HCT116 (cell line): ENCODE results near the gene ATG4D. TPM values are rescaled to one million over a fixed set of nuclear protein-coding genes. Genes with fewer than 3 reads are reported as not detected.

Experiments used
- ATAC-seq: fragments of 200-7000 bp; cut with Tn5 transposase; 2 replicates; pipeline ENCODE4 v1.9.1; 2020; ENCODE audit warnings: mild to moderate bottlenecking, moderate library complexity
- BruUV-seq: library from RNA; stranded (reverse); fragments of 400-500 nt; replicated peaks from 2 replicates; lab custom pipeline; 2021; lab: Mats Ljungman, UMichigan
- CTCF ChIA-PET: fragments of 300-600 bp; sonication (Branson Sonifier 250); formaldehyde crosslinking; loops from one replicate; lab custom pipeline; 2021; ENCODE audit warnings: antibody characterized with exemption; lab: Charles Lee
- POLR2A ChIA-PET: fragments of 300-600, 350-600 bp; sonication (Branson Sonifier 250); formaldehyde crosslinking; loops from one replicate; lab custom pipeline; 2021; ENCODE audit warnings: antibody characterized with exemption; lab: Charles Lee
- RAD21 ChIA-PET, 2 experiments: fragments of 300-600 bp; sonication (Branson Sonifier 250); formaldehyde crosslinking; loops; one replicate each; lab custom pipeline; 2023; ENCODE audit warnings: low total read pairs in 2 of 2; ENCODE audit not compliant: uncharacterized antibody in 2 of 2, unreplicated experiment in 2 of 2, low non-redundant PET in 1 of 2; lab: Charles Lee
- DNase-seq: peaks from one replicate; pipeline ENCODE4 v3.0.0-alpha.2; 2010; ENCODE audit warnings: low read depth, low spot score
- H2AFZ ChIP-seq: fragments of 200-600 bp; shearing (Covaris generic), sonication (generic); 2 replicates; pipeline ENCODE4 v1.6.1; 2017; ENCODE audit warnings: low read depth, mixed run types, mixed read lengths, antibody characterized with exemption, low read length; ENCODE audit not compliant: poor library complexity, severe bottlenecking
- H3K27ac ChIP-seq: 2 replicates; pipeline ENCODE4 v1.5.1; 2012; ENCODE audit warnings: low read depth, low read length
- H3K27me3 ChIP-seq: fragments of 200-600 bp; sonication (generic); 2 replicates; pipeline ENCODE4 v1.6.1; 2016; ENCODE audit warnings: mixed run types, low read length, mixed read lengths; ENCODE audit not compliant: insufficient read depth
- H3K36me3 ChIP-seq, 2 experiments: fragments of 200-500 bp in 1 of 2; fragments of 200-600 bp in 1 of 2; sonication (Bioruptor generic) in 1 of 2; sonication (generic) in 1 of 2; 2 replicates each; pipeline versions ENCODE4 v1.5.1 to v1.6.1; 2014 to 2016; ENCODE audit warnings: low read length in 2 of 2, inconsistent platforms in 1 of 2, mixed read lengths in 1 of 2, mixed run types in 1 of 2; ENCODE audit not compliant: insufficient read depth in 2 of 2, control insufficient read depth in 1 of 2
- H3K4me1 ChIP-seq, 2 experiments: fragments of 200-600 bp in 1 of 2; sonication (generic) in 1 of 2; 2 replicates each; pipeline versions ENCODE4 v1.5.1 to v1.6.1; 2012 to 2017; ENCODE audit warnings: low read length in 2 of 2, inconsistent platforms in 1 of 2, mild to moderate bottlenecking in 1 of 2, mixed read lengths in 1 of 2, mixed run types in 1 of 2, moderate library complexity in 1 of 2; ENCODE audit not compliant: insufficient read depth in 2 of 2, control insufficient read depth in 1 of 2
- H3K4me2 ChIP-seq: fragments of 200-600 bp; sonication (generic); 2 replicates; pipeline ENCODE4 v1.6.1; 2017; ENCODE audit warnings: mixed run types, low read length, mixed read lengths
- H3K4me3 ChIP-seq, 2 experiments: fragments of 200-600 bp in 1 of 2; sonication (generic) in 1 of 2; replicated peaks in 1 of 2; 2 replicates each; pipeline ENCODE4 v1.5.1; 2011 to 2016; ENCODE audit warnings: low read length in 2 of 2, control low read depth in 1 of 2, low read depth in 1 of 2, mild to moderate bottlenecking in 1 of 2, mixed read lengths in 1 of 2, mixed run types in 1 of 2
- H3K79me2 ChIP-seq: fragments of 200-600 bp; sonication (generic); 2 replicates; pipeline ENCODE4 v1.6.1; 2017; ENCODE audit warnings: mild to moderate bottlenecking, mixed run types, low read length, moderate library complexity, mixed read lengths; ENCODE audit not compliant: insufficient read depth
- H3K9ac ChIP-seq: fragments of 200-600 bp; sonication (generic); 2 replicates; pipeline ENCODE4 v1.6.1; 2016; ENCODE audit warnings: low read length, mixed read lengths
- H3K9me2 ChIP-seq: fragments of 200-600 bp; sonication (generic), shearing (Covaris generic); 2 replicates; pipeline ENCODE4 v1.6.1; 2017; ENCODE audit warnings: mixed run types, mild to moderate bottlenecking, moderate library complexity; ENCODE audit not compliant: insufficient read depth
- H3K9me3 ChIP-seq, 2 experiments: fragments of 200-500 bp in 1 of 2; fragments of 200-600 bp in 1 of 2; sonication (Bioruptor generic) in 1 of 2; sonication (generic) in 1 of 2; 2 replicates each; pipeline ENCODE4 v1.6.1; 2014 to 2017; ENCODE audit warnings: low read length in 2 of 2, mixed read lengths in 2 of 2, inconsistent platforms in 1 of 2, low read depth in 1 of 2, mild to moderate bottlenecking in 1 of 2, mixed run types in 1 of 2, moderate library complexity in 1 of 2; ENCODE audit not compliant: control insufficient read depth in 1 of 2, insufficient read depth in 1 of 2
- H4K20me1 ChIP-seq: fragments of 200-600 bp; sonication (generic), shearing (Covaris generic); 2 replicates; pipeline ENCODE4 v1.6.1; 2017; ENCODE audit warnings: mixed run types, mild to moderate bottlenecking, moderate library complexity; ENCODE audit not compliant: insufficient read depth
- ATF3 ChIP-seq: IDR thresholded peaks from 2 replicates; pipeline ENCODE4 v1.6.1; 2012
- CEBPB ChIP-seq: IDR thresholded peaks from 2 replicates; pipeline ENCODE4 v1.6.1; 2012; ENCODE audit warnings: low read depth
- EGR1 ChIP-seq: IDR thresholded peaks from 2 replicates; pipeline ENCODE4 v1.6.1; 2012; ENCODE audit warnings: low read depth
- EZH2 ChIP-seq: fragments of 200-600 bp; sonication (generic); IDR thresholded peaks from 2 replicates; pipeline ENCODE4 v1.6.1; 2017; ENCODE audit warnings: antibody characterized with exemption, mixed run types
- JUND ChIP-seq: IDR thresholded peaks from 2 replicates; pipeline ENCODE4 v1.6.1; 2012
- POLR2AphosphoS5 ChIP-seq: IDR thresholded peaks from 2 replicates; pipeline ENCODE4 v1.6.1; 2011; ENCODE audit warnings: mild to moderate bottlenecking, low read depth, low read length, moderate library complexity
- RAD21 ChIP-seq: IDR thresholded peaks from 2 replicates; pipeline ENCODE4 v1.6.1; 2012; ENCODE audit warnings: low read depth, mild to moderate bottlenecking
- SIN3A ChIP-seq: IDR thresholded peaks from 2 replicates; pipeline ENCODE4 v1.6.1; 2012; ENCODE audit warnings: low read depth
- SP1 ChIP-seq: IDR thresholded peaks from 2 replicates; pipeline ENCODE4 v1.6.1; 2012; ENCODE audit warnings: low read depth
- SRF ChIP-seq: IDR thresholded peaks from 2 replicates; pipeline ENCODE4 v1.6.1; 2012; ENCODE audit warnings: low read depth
- TCF7L2 ChIP-seq: IDR thresholded peaks from 2 replicates; pipeline ENCODE4 v1.7.0; 2011; ENCODE audit warnings: borderline replicate concordance, inconsistent platforms; ENCODE audit not compliant: insufficient read depth, insufficient read length; ENCODE audit errors: extremely low read depth
- ZBTB33 ChIP-seq: IDR thresholded peaks from 2 replicates; pipeline ENCODE4 v1.6.1; 2011; ENCODE audit warnings: mild to moderate bottlenecking, low read length, moderate library complexity; ENCODE audit not compliant: insufficient replicate concordance; ENCODE audit errors: extremely low read depth
- ZNF274 ChIP-seq: fragments of 200-500 bp; sonication (Bioruptor generic); IDR thresholded peaks from 2 replicates; pipeline ENCODE4 v1.6.1; 2014; ENCODE audit warnings: mild to moderate bottlenecking, low read depth, low read length, inconsistent platforms
- intact Hi-C: fragments of 100-400 bp; cut with micrococcal nuclease; formaldehyde crosslinking; loops from 2 replicates; pipeline ENCODE4 v1.10.0; 2022
- total RNA-seq: library from RNA; stranded (reverse); gene quantifications from one replicate; pipeline ENCODE4 v1.2.1, GENCODE V29; 2021; ENCODE audit not compliant: unreplicated experiment
- TF ChIP-seq, protein P1 (sequence below): IDR thresholded peaks from 2 replicates; pipeline ENCODE4 v1.6.1; 2012; ENCODE audit warnings: low read depth

Gene ATG4D
- total RNA-seq, 1 experiment from 2014 or later: 45.4 TPM

DNA sequence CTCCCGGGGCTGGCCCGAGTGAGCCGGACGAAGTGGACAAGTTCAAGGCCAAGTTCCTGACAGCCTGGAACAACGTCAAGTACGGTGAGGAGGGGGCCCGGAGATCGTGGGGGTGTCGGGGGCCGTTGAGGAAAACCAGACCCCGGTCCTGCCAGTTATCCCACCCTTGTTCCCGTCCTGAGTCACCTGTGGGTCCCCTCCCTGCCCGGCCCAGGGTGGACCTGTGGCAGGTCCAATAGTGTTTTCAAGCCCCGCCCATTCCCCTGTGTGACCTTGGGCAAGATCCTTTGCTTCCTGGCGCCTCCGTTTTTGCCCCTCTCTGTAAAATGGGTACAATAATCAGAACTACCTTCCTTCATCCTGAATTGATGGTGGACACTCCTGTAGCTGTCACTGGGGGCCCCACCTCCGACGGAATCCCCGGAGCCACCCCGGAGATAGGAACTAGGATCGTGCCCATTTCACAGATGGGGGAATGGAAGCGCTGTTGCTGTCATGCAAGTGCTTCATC is 593 bp downstream of the ATG4D start:
- intact Hi-C loops: loop anchor here (2.0 to 5.0 kb wide), 2 partner anchors 25 to 37 kb away; partner anchors contain the start of gene CDKN2D
- H3K4me2 ChIP-seq: peak overlapping the region; percentile 97
- H3K9me3 ChIP-seq: no peaks in the 10 kb centered on the region
- H3K79me2 ChIP-seq: peaks cover 24% of the 10 kb centered on the region
- H3K9me2 ChIP-seq: no peaks in the 10 kb centered on the region
- CTCF ChIA-PET: no interaction called here
- peak overlapping the region; percentile 92 for H3K9ac ChIP-seq
- H4K20me1 ChIP-seq: no peaks in the 10 kb centered on the region
- peaks cover 3% of the 10 kb centered on the region in 2 experiments; a peak in 1 of 4 replicates for H3K36me3 ChIP-seq
- H3K4me1 ChIP-seq: peaks cover 10 to 24% of the 10 kb centered on the region in 2 experiments; a peak in 3 of 4 replicates
- H3K27me3 ChIP-seq: no peaks in the 10 kb centered on the region
- no TSS peak for BruUV-seq
- no peak overlapping the region for H2AFZ ChIP-seq
- RAD21 ChIA-PET: no interaction called here
- POLR2A ChIA-PET: no interaction called here
- TF ChIP-seq ZBTB33 (no peak), SP1 (no peak), SIN3A (no peak), JUND (no peak), EZH2 (no peak), ATF3 (no peak), EGR1 (no peak), RAD21 (no peak), CEBPB (no peak), ZNF274 (no peak), SRF (no peak), TCF7L2 (no peak), POLR2AphosphoS5 (no peak)
- TF ChIP-seq, protein P1, sequence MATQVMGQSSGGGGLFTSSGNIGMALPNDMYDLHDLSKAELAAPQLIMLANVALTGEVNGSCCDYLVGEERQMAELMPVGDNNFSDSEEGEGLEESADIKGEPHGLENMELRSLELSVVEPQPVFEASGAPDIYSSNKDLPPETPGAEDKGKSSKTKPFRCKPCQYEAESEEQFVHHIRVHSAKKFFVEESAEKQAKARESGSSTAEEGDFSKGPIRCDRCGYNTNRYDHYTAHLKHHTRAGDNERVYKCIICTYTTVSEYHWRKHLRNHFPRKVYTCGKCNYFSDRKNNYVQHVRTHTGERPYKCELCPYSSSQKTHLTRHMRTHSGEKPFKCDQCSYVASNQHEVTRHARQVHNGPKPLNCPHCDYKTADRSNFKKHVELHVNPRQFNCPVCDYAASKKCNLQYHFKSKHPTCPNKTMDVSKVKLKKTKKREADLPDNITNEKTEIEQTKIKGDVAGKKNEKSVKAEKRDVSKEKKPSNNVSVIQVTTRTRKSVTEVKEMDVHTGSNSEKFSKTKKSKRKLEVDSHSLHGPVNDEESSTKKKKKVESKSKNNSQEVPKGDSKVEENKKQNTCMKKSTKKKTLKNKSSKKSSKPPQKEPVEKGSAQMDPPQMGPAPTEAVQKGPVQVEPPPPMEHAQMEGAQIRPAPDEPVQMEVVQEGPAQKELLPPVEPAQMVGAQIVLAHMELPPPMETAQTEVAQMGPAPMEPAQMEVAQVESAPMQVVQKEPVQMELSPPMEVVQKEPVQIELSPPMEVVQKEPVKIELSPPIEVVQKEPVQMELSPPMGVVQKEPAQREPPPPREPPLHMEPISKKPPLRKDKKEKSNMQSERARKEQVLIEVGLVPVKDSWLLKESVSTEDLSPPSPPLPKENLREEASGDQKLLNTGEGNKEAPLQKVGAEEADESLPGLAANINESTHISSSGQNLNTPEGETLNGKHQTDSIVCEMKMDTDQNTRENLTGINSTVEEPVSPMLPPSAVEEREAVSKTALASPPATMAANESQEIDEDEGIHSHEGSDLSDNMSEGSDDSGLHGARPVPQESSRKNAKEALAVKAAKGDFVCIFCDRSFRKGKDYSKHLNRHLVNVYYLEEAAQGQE: no peak
- ATAC-seq (peak; percentile 44), DNase-seq (no peak)
- H3K27ac ChIP-seq: peak overlapping the region; percentile 91
- peak overlapping the region; percentile 92 to 93 for H3K4me3 ChIP-seq
